H1 (cell line): ENCODE measurements around the gene FRMPD4. TPM values are rescaled to one million over a fixed set of nuclear protein-coding genes. Genes with fewer than 3 reads are reported as not detected.

Experiments used
- CTCF ChIA-PET: fragments of 300-600 bp; sonication (Branson Sonifier 250); formaldehyde crosslinking; loops from one replicate; lab custom pipeline; 2021; ENCODE audit not compliant: partially characterized antibody; lab: Charles Lee
- POLR2A ChIA-PET: fragments of 300-600 bp; sonication (Branson Sonifier 250); formaldehyde crosslinking; loops from one replicate; lab custom pipeline; 2021; ENCODE audit warnings: inconsistent platforms; ENCODE audit not compliant: partially characterized antibody; lab: Charles Lee
- DNase-seq, 2 experiments: peaks; one replicate each; pipeline versions ENCODE4 v3.0.0 to v3.0.0-alpha.2; 2010 to 2022; ENCODE audit warnings: low spot score in 2 of 2, low read depth in 1 of 2, mixed read lengths in 1 of 2
- FAIRE-seq: peaks from 2 replicates; lab custom pipeline; 2011; peaks lifted over from hg19 to GRCh38; lab: Jason Lieb, UNC
- H2AFZ ChIP-seq: 2 replicates; pipeline ENCODE4 v1.8.1; 2012; ENCODE audit warnings: low read length, inconsistent platforms
- H2AK5ac ChIP-seq: 2 replicates; pipeline ENCODE4 v1.6.1; 2013; ENCODE audit warnings: low read depth, low read length
- H2BK120ac ChIP-seq: replicated peaks from 2 replicates; pipeline ENCODE3; 2013; ENCODE audit warnings: low read depth, low read length, inconsistent platforms
- H2BK12ac ChIP-seq: 2 replicates; pipeline ENCODE4 v1.6.1; 2013; ENCODE audit warnings: low read depth, low read length
- H2BK15ac ChIP-seq: 2 replicates; pipeline ENCODE4 v1.6.1; 2013; ENCODE audit warnings: low read length
- H2BK20ac ChIP-seq: 2 replicates; pipeline ENCODE4 v1.6.1; 2013; ENCODE audit warnings: low read length
- H2BK5ac ChIP-seq: 2 replicates; pipeline ENCODE4 v1.6.1; 2013; ENCODE audit warnings: low read depth, low read length
- H3K14ac ChIP-seq: 2 replicates; pipeline ENCODE4 v1.6.1; 2013; ENCODE audit warnings: inconsistent platforms; ENCODE audit not compliant: insufficient read length
- H3K18ac ChIP-seq: 2 replicates; pipeline ENCODE4 v1.6.1; 2013; ENCODE audit warnings: low read length; ENCODE audit errors: extremely low read depth
- H3K23ac ChIP-seq: 2 replicates; pipeline ENCODE4 v1.6.1; 2013; ENCODE audit warnings: inconsistent platforms; ENCODE audit not compliant: insufficient read length
- H3K23me2 ChIP-seq: 2 replicates; pipeline ENCODE4 v1.6.1; 2013; ENCODE audit warnings: low read depth, low read length
- H3K27ac ChIP-seq: 2 replicates; pipeline ENCODE4 v1.6.1; 2011; ENCODE audit warnings: low read depth, low read length, inconsistent platforms
- H3K27me3 ChIP-seq, 4 experiments: replicated peaks in 1 of 4; 1 replicate in 1 of 4; 2 replicates in 3 of 4; pipeline versions ENCODE4 v1.6.1 to v1.8.1; 2011 to 2013; ENCODE audit warnings: low read length in 3 of 4, mild to moderate bottlenecking in 3 of 4, inconsistent platforms in 2 of 4, mixed read lengths in 2 of 4, moderate library complexity in 1 of 4; ENCODE audit not compliant: control insufficient read depth in 3 of 4, insufficient read depth in 3 of 4; ENCODE audit errors: extremely low read depth in 1 of 4
- H3K36me3 ChIP-seq, 4 experiments: 2 replicates each; pipeline versions ENCODE4 v1.6.1 to v1.8.1; 2011 to 2013; ENCODE audit warnings: mild to moderate bottlenecking in 4 of 4, low read length in 3 of 4, moderate library complexity in 2 of 4, control low read depth in 1 of 4, inconsistent platforms in 1 of 4; ENCODE audit not compliant: insufficient read depth in 4 of 4, control insufficient read depth in 2 of 4
- H3K4ac ChIP-seq: replicated peaks from 2 replicates; pipeline ENCODE3; 2013; ENCODE audit warnings: low read length, low read depth, mixed read lengths, inconsistent platforms; ENCODE audit not compliant: insufficient read length
- H3K4me1 ChIP-seq, 4 experiments: replicated peaks in 1 of 4; 1 replicate in 1 of 4; 2 replicates in 3 of 4; pipeline versions ENCODE4 v1.6.1 to v1.8.1; 2011 to 2013; ENCODE audit warnings: low read length in 3 of 4, inconsistent platforms in 2 of 4, mixed read lengths in 1 of 4; ENCODE audit not compliant: insufficient read depth in 4 of 4, control insufficient read depth in 3 of 4
- H3K4me2 ChIP-seq, 2 experiments: 2 replicates each; pipeline versions ENCODE4 v1.6.1 to v1.8.1; 2011 to 2013; ENCODE audit warnings: low read depth in 2 of 2, low read length in 2 of 2, control low read depth in 1 of 2, inconsistent platforms in 1 of 2, mild to moderate bottlenecking in 1 of 2; ENCODE audit not compliant: insufficient read depth in 1 of 2
- H3K4me3 ChIP-seq, 4 experiments: fragments of 200-600, 300-600 bp in 1 of 4; sonication (generic), shearing (Covaris generic), sonication (Bioruptor Twin) in 1 of 4; 2 replicates each; pipeline versions ENCODE4 v1.5.1 to v1.8.1; 2011 to 2016; ENCODE audit warnings: low read length in 4 of 4, low read depth in 3 of 4, control low read depth in 2 of 4, inconsistent platforms in 2 of 4, mild to moderate bottlenecking in 2 of 4, mixed read lengths in 1 of 4, moderate library complexity in 1 of 4; ENCODE audit not compliant: insufficient read depth in 2 of 4; ENCODE audit errors: extremely low read depth in 1 of 4
- H3K56ac ChIP-seq: replicated peaks from 2 replicates; pipeline ENCODE3; 2013; ENCODE audit warnings: low read depth, mild to moderate bottlenecking, mixed read lengths, low read length, inconsistent platforms; ENCODE audit not compliant: insufficient read length
- H3K79me1 ChIP-seq: 2 replicates; pipeline ENCODE4 v1.6.1; 2013; ENCODE audit warnings: low read depth, low read length, control low read depth
- H3K79me2 ChIP-seq, 2 experiments: 2 replicates each; pipeline versions ENCODE4 v1.6.1 to v1.8.1; 2012 to 2013; ENCODE audit warnings: low read length in 2 of 2, mild to moderate bottlenecking in 2 of 2, inconsistent platforms in 1 of 2; ENCODE audit not compliant: insufficient read depth in 2 of 2, control insufficient read depth in 1 of 2
- H3K9ac ChIP-seq, 4 experiments: replicated peaks in 1 of 4; 1 replicate in 1 of 4; 2 replicates in 3 of 4; pipeline versions ENCODE4 v1.6.1 to v1.8.1; 2011 to 2013; ENCODE audit warnings: low read depth in 3 of 4, low read length in 3 of 4, control low read depth in 2 of 4, mild to moderate bottlenecking in 2 of 4, moderate library complexity in 2 of 4, inconsistent platforms in 1 of 4; ENCODE audit errors: extremely low read depth in 1 of 4
- H3K9me3 ChIP-seq, 2 experiments: 2 replicates each; pipeline versions ENCODE4 v1.6.1 to v1.8.1; 2012 to 2013; ENCODE audit warnings: mild to moderate bottlenecking in 2 of 2, moderate library complexity in 2 of 2, control low read depth in 1 of 2, inconsistent platforms in 1 of 2, low read depth in 1 of 2, low read length in 1 of 2, mixed read lengths in 1 of 2; ENCODE audit not compliant: insufficient read depth in 2 of 2
- H4K20me1 ChIP-seq, 2 experiments: replicated peaks in 1 of 2; 2 replicates each; pipeline versions ENCODE3 to v1.8.1; 2011 to 2013; ENCODE audit warnings: inconsistent platforms in 2 of 2, low read length in 2 of 2, mild to moderate bottlenecking in 1 of 2; ENCODE audit not compliant: insufficient read depth in 2 of 2, control insufficient read depth in 1 of 2
- H4K5ac ChIP-seq: 2 replicates; pipeline ENCODE4 v1.6.1; 2013; ENCODE audit warnings: low read length, low read depth, mixed read lengths, inconsistent platforms; ENCODE audit not compliant: insufficient read length
- H4K8ac ChIP-seq: 2 replicates; pipeline ENCODE4 v1.8.0; 2013; ENCODE audit warnings: mild to moderate bottlenecking, moderate library complexity, low read length, inconsistent platforms; ENCODE audit not compliant: insufficient read depth; ENCODE audit errors: extremely low read depth
- H4K91ac ChIP-seq: replicated peaks from 2 replicates; pipeline ENCODE3; 2013; ENCODE audit warnings: low read length, mixed read lengths, inconsistent platforms; ENCODE audit not compliant: insufficient read length
- CHD2 ChIP-seq: IDR thresholded peaks from 2 replicates; pipeline ENCODE4 v1.6.1; 2012; ENCODE audit warnings: low read length, improper control_type of control experiment
- GTF2F1 ChIP-seq: IDR thresholded peaks from 2 replicates; pipeline ENCODE4 v1.6.1; 2012; ENCODE audit warnings: low read depth, low read length, improper control_type of control experiment, borderline replicate concordance
- RBBP5 ChIP-seq: IDR thresholded peaks from 2 replicates; pipeline ENCODE4 v1.7.1; 2012; ENCODE audit warnings: low read depth, mild to moderate bottlenecking, inconsistent platforms, low read length, moderate library complexity, borderline replicate concordance
- RFX5 ChIP-seq: IDR thresholded peaks from 2 replicates; pipeline ENCODE4 v1.6.1; 2011; ENCODE audit warnings: low read depth, low read length, improper control_type of control experiment, borderline replicate concordance
- SP1 ChIP-seq: IDR thresholded peaks from 2 replicates; pipeline ENCODE4 v1.6.1; 2011; ENCODE audit warnings: low read depth, low read length
- SP2 ChIP-seq: IDR thresholded peaks from 2 replicates; pipeline ENCODE4 v1.6.1; 2012; ENCODE audit warnings: mild to moderate bottlenecking, low read length, inconsistent platforms
- SP4 ChIP-seq: IDR thresholded peaks from 2 replicates; pipeline ENCODE4 v1.6.1; 2012; ENCODE audit warnings: low read length, inconsistent platforms
- TAF1 ChIP-seq: IDR thresholded peaks from 2 replicates; pipeline ENCODE4 v1.6.1; 2011; ENCODE audit warnings: mild to moderate bottlenecking, low read depth, low read length
- TBP ChIP-seq: IDR thresholded peaks from 2 replicates; pipeline ENCODE4 v1.6.1; 2011; ENCODE audit warnings: low read depth, low read length, improper control_type of control experiment
- TCF12 ChIP-seq: IDR thresholded peaks from 2 replicates; pipeline ENCODE4 v1.6.1; 2011; ENCODE audit warnings: low read depth, mild to moderate bottlenecking, low read length
- WGBS, 2 experiments: shearing (Covaris generic) in 1 of 2; methylation state at CpG; one replicate each; pipeline versions ENCODE4 v1.1.6 to v1.1.7; 2013 to 2015; ENCODE audit warnings: low lambda C conversion rate in 2 of 2, mixed read lengths in 2 of 2, inconsistent platforms in 1 of 2, low coverage in 1 of 2, missing lambda C conversion rate in 1 of 2; ENCODE audit not compliant: insufficient replicate concordance in 2 of 2, insufficient coverage in 1 of 2, insufficient read length in 1 of 2; ENCODE audit errors: extremely low coverage in 1 of 2, missing lambda C conversion rate in 1 of 2; 5-methylcytosine and 5-hydroxymethylcytosine counted together
- polyA plus RNA-seq, 7 experiments: library from polyadenylated mRNA; depleted of rRNA in 3 of 7; stranded (reverse) in 5 of 7; unstranded in 2 of 7; fragments of >200 nt in 5 of 7; fragments of 200-250 nt in 2 of 7; gene quantifications; 1 replicate in 5 of 7; 2 replicates in 1 of 7; 4 replicates in 1 of 7; pipeline versions ENCODE4 v1.2.1 to v1.2.3, GENCODE V29; 2011 to 2013; ENCODE audit warnings: missing spikeins in 2 of 7, mixed read lengths in 2 of 7
- total RNA-seq: library from RNA; stranded (reverse); fragmentation: NEBNext Ultra II Directional; extraction: Animal tissue kit (Norgen Biotek cat#: 25700); gene quantifications from 2 replicates; pipeline ENCODE4 v1.2.1, GENCODE V29; 2021
- TF ChIP-seq, protein P1 (sequence below): IDR thresholded peaks from 2 replicates; pipeline ENCODE4 v1.6.1; 2012; ENCODE audit warnings: inconsistent platforms

Gene FRMPD4
- total and polyA plus RNA-seq, 2 of the 8 experiments (the other 6 are each of a cell fraction or from before 2014, with no cell fraction given), result 0.02 to 0.37 TPM

DNA sequence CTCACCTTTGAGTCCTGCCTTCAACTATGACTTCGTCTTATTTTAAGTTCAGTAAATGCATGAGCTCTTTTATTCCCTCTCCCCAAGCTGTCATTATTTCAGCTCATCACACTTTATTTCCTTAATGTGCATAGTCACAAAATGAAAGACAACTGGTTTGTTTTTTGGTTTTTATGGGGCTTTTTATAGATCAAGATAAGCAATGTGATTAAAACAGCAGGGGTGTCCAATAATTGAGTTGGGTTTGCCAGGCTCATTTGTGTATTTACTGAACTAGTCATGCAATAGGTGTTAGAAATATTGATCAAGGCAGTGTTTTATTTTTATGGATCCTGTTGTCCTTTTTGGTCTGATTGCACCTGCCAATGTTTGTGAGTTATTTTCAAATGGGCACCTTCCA lies 102.2 kb downstream of the FRMPD4 start:
- no peak overlapping the region for H3K18ac ChIP-seq
- ChIA-PET POLR2A (no interaction called here), CTCF (no interaction called here)
- no peak overlapping the region for H4K91ac ChIP-seq
- 92% methylated on average over 1 of the region's 1 CpG; no CpG with 5 or more reads in 1 of the 2 experiments for WGBS, 2 experiments
- no peak overlapping the region for H2BK20ac ChIP-seq
- no peak overlapping the region for H2AFZ ChIP-seq
- no peak overlapping the region for H3K9ac ChIP-seq
- H2BK5ac ChIP-seq, result no peak overlapping the region
- no peak overlapping the region for H3K14ac ChIP-seq
- no peaks in the 10 kb centered on the region for H3K9me3 ChIP-seq
- no peaks in the 10 kb centered on the region for H3K27me3 ChIP-seq
- H2AK5ac ChIP-seq, result no peak overlapping the region
- H3K36me3 ChIP-seq, result no peaks in the 10 kb centered on the region
- H4K8ac ChIP-seq, result no peak overlapping the region
- no peak overlapping the region for H3K27ac ChIP-seq
- no peaks in the 10 kb centered on the region for H3K79me2 ChIP-seq
- H3K4me3 ChIP-seq, result no peak overlapping the region
- no peak overlapping the region for H4K5ac ChIP-seq
- H4K20me1 ChIP-seq, result no peaks in the 10 kb centered on the region
- no peak for FAIRE-seq
- H3K4me2 ChIP-seq, result no peak overlapping the region
- H3K56ac ChIP-seq, result no peak overlapping the region
- no peak for TF ChIP-seq SP4
- TF ChIP-seq TCF12, result no peak
- TF ChIP-seq SP1, result no peak
- no peak for TF ChIP-seq SP2
- TF ChIP-seq, protein P1, sequence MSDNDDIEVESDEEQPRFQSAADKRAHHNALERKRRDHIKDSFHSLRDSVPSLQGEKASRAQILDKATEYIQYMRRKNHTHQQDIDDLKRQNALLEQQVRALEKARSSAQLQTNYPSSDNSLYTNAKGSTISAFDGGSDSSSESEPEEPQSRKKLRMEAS, result no peak
- no peak for TF ChIP-seq TBP
- no peak for TF ChIP-seq CHD2
- no peak for TF ChIP-seq RBBP5
- no peak for TF ChIP-seq RFX5
- no peak for TF ChIP-seq GTF2F1
- no peak for TF ChIP-seq TAF1
- TF ChIP-seq, all 59 proteins: peak for 0
- no peaks in the 10 kb centered on the region for H3K79me1 ChIP-seq
- no peak overlapping the region for H3K23ac ChIP-seq
- no peak overlapping the region for H3K4ac ChIP-seq
- no peaks in the 10 kb centered on the region for H3K23me2 ChIP-seq
- H2BK120ac ChIP-seq, result no peak overlapping the region
- no peak overlapping the region for H2BK12ac ChIP-seq
- DNase-seq, result no peak
- H2BK15ac ChIP-seq, result no peak overlapping the region
- H3K4me1 ChIP-seq, result no peaks in the 10 kb centered on the region
